Measurements from ENCODE around the gene IREB2.

GRCh38 chr15:78402061-78402610 lies 35.9 kb upstream of the IREB2 start:
- TF ChIP-seq CTCF (IDR thresholded peaks at IDR 0.05) (no peak), EP300 (IDR thresholded peaks at IDR 0.05) (no peak), POLR2AphosphoS5 (IDR thresholded peaks at IDR 0.05) (no peak)

All from esophagus muscularis mucosa (tissue), 4 donors.